Body of pancreas (tissue), 4 donors: ENCODE results near the gene SNX1.
"Not testable (repeated sequence)": the region's sequence is repeated elsewhere in the genome, so short reads cannot be mapped to it uniquely, and the experiment has no call there.

Source experiments
- POLR2A ChIP-seq, 3 donors: fragments of 450-650 bp; IDR thresholded peaks; one replicate each; pipeline ENCODE4 v1.6.1; 2016; ENCODE audit warnings: antibody characterized with exemption in 3 of 3, mild to moderate bottlenecking in 2 of 3
- TF ChIP-seq, protein P1 (sequence below), 7 experiments: fragments of 450-650 bp in 4 of 7; fragments of 200-600 bp in 3 of 7; sonication (generic) in 3 of 7; IDR thresholded peaks; one replicate each; pipeline ENCODE4 v1.5.1; 2016 to 2019; ENCODE audit warnings: antibody characterized with exemption in 7 of 7

DNA sequence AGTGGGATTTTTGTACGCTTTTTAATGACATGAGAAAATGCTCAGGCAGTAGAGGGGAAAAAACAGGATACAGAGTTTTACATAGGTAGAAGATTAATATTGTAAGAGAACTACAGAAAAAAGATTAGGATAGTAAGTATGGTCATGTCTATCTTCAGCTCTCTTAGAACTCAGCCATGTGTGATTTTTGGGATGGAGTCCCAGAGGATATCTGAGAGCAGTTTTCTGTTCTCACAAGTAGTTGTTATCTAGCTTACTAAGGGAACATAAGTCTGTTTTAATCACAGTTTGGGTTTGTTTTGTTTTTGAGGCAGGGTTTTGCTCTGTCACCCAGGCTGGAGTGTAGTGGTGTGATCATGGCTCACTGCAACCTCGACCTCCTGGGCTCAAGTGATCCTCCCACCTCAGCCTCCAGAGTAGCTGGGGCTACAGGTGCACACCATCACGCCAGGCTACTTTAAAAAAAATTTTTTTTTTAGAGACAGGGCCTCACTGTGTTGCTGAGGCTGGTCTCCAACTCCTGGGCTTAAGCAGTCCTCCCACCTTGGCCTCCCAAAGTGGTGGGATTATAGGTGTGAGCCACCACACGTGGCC, 14.4 kb downstream of the SNX1 start:
- TF ChIP-seq POLR2A (IDR thresholded peaks at IDR 0.05) = not testable (repeated sequence)
- TF ChIP-seq, protein P1, sequence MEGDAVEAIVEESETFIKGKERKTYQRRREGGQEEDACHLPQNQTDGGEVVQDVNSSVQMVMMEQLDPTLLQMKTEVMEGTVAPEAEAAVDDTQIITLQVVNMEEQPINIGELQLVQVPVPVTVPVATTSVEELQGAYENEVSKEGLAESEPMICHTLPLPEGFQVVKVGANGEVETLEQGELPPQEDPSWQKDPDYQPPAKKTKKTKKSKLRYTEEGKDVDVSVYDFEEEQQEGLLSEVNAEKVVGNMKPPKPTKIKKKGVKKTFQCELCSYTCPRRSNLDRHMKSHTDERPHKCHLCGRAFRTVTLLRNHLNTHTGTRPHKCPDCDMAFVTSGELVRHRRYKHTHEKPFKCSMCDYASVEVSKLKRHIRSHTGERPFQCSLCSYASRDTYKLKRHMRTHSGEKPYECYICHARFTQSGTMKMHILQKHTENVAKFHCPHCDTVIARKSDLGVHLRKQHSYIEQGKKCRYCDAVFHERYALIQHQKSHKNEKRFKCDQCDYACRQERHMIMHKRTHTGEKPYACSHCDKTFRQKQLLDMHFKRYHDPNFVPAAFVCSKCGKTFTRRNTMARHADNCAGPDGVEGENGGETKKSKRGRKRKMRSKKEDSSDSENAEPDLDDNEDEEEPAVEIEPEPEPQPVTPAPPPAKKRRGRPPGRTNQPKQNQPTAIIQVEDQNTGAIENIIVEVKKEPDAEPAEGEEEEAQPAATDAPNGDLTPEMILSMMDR (IDR thresholded peaks at IDR 0.05) = not testable (repeated sequence)
